MM.1S (cell line): Measurements from ENCODE around the gene IGIP.

Experiments
- DNase-seq: peaks from one replicate; pipeline ENCODE4 v3.0.0-alpha.2; 2015
- H2AFZ ChIP-seq: fragments of 300-600 bp; sonication (generic); 2 replicates; pipeline ENCODE4 v1.6.0; 2016; ENCODE audit warnings: antibody characterized with exemption, low read length
- H3F3A ChIP-seq: fragments of 300-600 bp; sonication (generic); 2 replicates; pipeline ENCODE4 v1.6.1; 2016; ENCODE audit warnings: mild to moderate bottlenecking, antibody characterized with exemption, low read length, moderate library complexity, mixed read lengths; ENCODE audit not compliant: insufficient read depth
- H3K27ac ChIP-seq: fragments of 300-600 bp; sonication (generic); 2 replicates; pipeline ENCODE4 v1.5.1; 2016; ENCODE audit warnings: mild to moderate bottlenecking, low read length
- H3K27me3 ChIP-seq: fragments of 300-600 bp; sonication (generic); replicated peaks from 2 replicates; pipeline ENCODE4 v1.6.0; 2016; ENCODE audit warnings: low read length; ENCODE audit not compliant: insufficient read depth
- H3K36me3 ChIP-seq: fragments of 300-600 bp; sonication (generic); replicated peaks from 2 replicates; pipeline ENCODE4 v1.6.1; 2016; ENCODE audit warnings: mild to moderate bottlenecking, low read length, mixed read lengths; ENCODE audit not compliant: insufficient read depth
- H3K4me1 ChIP-seq: fragments of 300-600 bp; sonication (generic); 2 replicates; pipeline ENCODE4 v1.6.1; 2016; ENCODE audit warnings: low read length, mixed read lengths
- H3K4me2 ChIP-seq: fragments of 300-600 bp; sonication (generic); 2 replicates; pipeline ENCODE4 v1.6.0; 2016; ENCODE audit warnings: low read depth, low read length
- H3K4me3 ChIP-seq: fragments of 300-600 bp; sonication (generic); 2 replicates; pipeline ENCODE4 v1.5.1; 2016; ENCODE audit warnings: low read length, mixed read lengths
- H3K79me2 ChIP-seq: fragments of 300-600 bp; sonication (generic); 2 replicates; pipeline ENCODE4 v1.6.1; 2016; ENCODE audit warnings: mixed run types, low read length, mixed read lengths
- H3K9ac ChIP-seq: fragments of 300-600 bp; sonication (generic); 2 replicates; pipeline ENCODE4 v1.6.1; 2016; ENCODE audit warnings: low read length, mixed read lengths
- H3K9me2 ChIP-seq: fragments of 300-600 bp; sonication (generic); replicated peaks from 2 replicates; pipeline ENCODE4 v1.6.1; 2016; ENCODE audit warnings: mild to moderate bottlenecking, low read length, mixed read lengths; ENCODE audit not compliant: insufficient read depth
- H3K9me3 ChIP-seq: fragments of 300-600 bp; sonication (generic); replicated peaks from 2 replicates; pipeline ENCODE4 v1.6.1; 2016; ENCODE audit warnings: mild to moderate bottlenecking, low read length, mixed read lengths; ENCODE audit not compliant: insufficient read depth
- H4K20me1 ChIP-seq: fragments of 300-600 bp; sonication (generic); 2 replicates; pipeline ENCODE4 v1.6.1; 2016; ENCODE audit warnings: mild to moderate bottlenecking, low read length, moderate library complexity, mixed read lengths; ENCODE audit not compliant: insufficient read depth
- EZH2 ChIP-seq: fragments of 300-600 bp; sonication (generic); optimal IDR thresholded peaks from 2 replicates; pipeline ENCODE3; 2017; ENCODE audit warnings: low read depth, mild to moderate bottlenecking, antibody characterized with exemption, low read length, mixed read lengths
- EZH2phosphoT487 ChIP-seq: fragments of 300-600 bp; sonication (generic); IDR thresholded peaks from 2 replicates; pipeline ENCODE4 v1.6.1; 2018; ENCODE audit warnings: antibody characterized with exemption, low read length
- TF ChIP-seq, protein P1 (sequence below): fragments of 300-600 bp; sonication (generic); IDR thresholded peaks from 2 replicates; pipeline ENCODE4 v1.5.1; 2016; ENCODE audit warnings: antibody characterized with exemption, low read length, mixed read lengths

IGIP gene

GRCh38 chr5:140109018-140109758 is 16.5 kb upstream of the IGIP start:
- no peaks in the 10 kb centered on the region for H4K20me1 ChIP-seq
- no peak overlapping the region for H2AFZ ChIP-seq
- H3F3A ChIP-seq: peaks cover 14% of the 10 kb centered on the region
- H3K79me2 ChIP-seq: peaks cover 55% of the 10 kb centered on the region
- DNase-seq: no peak
- H3K27me3 ChIP-seq: no peaks in the 10 kb centered on the region
- peaks cover 11% of the 10 kb centered on the region for H3K4me1 ChIP-seq
- H3K9me2 ChIP-seq: no peaks in the 10 kb centered on the region
- no peak overlapping the region for H3K27ac ChIP-seq
- H3K9ac ChIP-seq: peak overlapping the region; percentile 87
- no peaks in the 10 kb centered on the region for H3K9me3 ChIP-seq
- peak overlapping the region; percentile 95 for H3K4me3 ChIP-seq
- no peak for TF ChIP-seq EZH2phosphoT487
- TF ChIP-seq EZH2: no peak
- TF ChIP-seq, protein P1, sequence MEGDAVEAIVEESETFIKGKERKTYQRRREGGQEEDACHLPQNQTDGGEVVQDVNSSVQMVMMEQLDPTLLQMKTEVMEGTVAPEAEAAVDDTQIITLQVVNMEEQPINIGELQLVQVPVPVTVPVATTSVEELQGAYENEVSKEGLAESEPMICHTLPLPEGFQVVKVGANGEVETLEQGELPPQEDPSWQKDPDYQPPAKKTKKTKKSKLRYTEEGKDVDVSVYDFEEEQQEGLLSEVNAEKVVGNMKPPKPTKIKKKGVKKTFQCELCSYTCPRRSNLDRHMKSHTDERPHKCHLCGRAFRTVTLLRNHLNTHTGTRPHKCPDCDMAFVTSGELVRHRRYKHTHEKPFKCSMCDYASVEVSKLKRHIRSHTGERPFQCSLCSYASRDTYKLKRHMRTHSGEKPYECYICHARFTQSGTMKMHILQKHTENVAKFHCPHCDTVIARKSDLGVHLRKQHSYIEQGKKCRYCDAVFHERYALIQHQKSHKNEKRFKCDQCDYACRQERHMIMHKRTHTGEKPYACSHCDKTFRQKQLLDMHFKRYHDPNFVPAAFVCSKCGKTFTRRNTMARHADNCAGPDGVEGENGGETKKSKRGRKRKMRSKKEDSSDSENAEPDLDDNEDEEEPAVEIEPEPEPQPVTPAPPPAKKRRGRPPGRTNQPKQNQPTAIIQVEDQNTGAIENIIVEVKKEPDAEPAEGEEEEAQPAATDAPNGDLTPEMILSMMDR: no peak
- no peaks in the 10 kb centered on the region for H3K36me3 ChIP-seq
- peak overlapping the region; percentile 96 for H3K4me2 ChIP-seq

- no peak overlapping the region for H2AFZ ChIP-seq
- TF ChIP-seq, protein P1: no peak
- no peak for TF ChIP-seq EZH2phosphoT487
- TF ChIP-seq EZH2: no peak
- H3K4me2 ChIP-seq: peak overlapping the region; percentile 96
- H3F3A ChIP-seq: peaks cover 19% of the 10 kb centered on the region
- no peak for DNase-seq
- no peak overlapping the region for H3K9ac ChIP-seq
- peaks cover 11% of the 10 kb centered on the region for H3K4me1 ChIP-seq
- peaks cover 62% of the 10 kb centered on the region for H3K79me2 ChIP-seq
- no peaks in the 10 kb centered on the region for H3K36me3 ChIP-seq
- H3K9me3 ChIP-seq: no peaks in the 10 kb centered on the region
- H3K9me2 ChIP-seq: no peaks in the 10 kb centered on the region
- no peak overlapping the region for H3K4me3 ChIP-seq
- H3K27me3 ChIP-seq: no peaks in the 10 kb centered on the region
- H4K20me1 ChIP-seq: no peaks in the 10 kb centered on the region
- H3K27ac ChIP-seq: no peak overlapping the region
Observed at GRCh38 chr5:140109759-140110645, 15.7 kb upstream of the IGIP start.

DNA sequence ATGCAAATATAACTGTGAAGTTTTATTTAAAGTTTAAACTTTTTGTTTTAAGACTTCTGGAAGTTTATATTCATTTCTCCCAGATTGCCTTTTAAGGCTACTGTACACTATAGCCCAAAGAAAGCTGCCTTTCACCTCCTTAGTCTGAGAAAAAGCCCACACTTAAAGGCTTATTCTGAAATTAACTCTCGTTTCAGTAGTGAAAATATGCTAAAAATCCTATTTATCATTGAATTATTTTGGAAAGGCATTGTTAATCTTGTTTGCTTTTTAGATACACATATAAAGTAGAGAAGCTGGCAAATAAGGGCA is 15.1 kb upstream of the IGIP start:
- Histone ChIP-seq H3K27ac (no peak overlapping the region), H3K79me2 (peaks cover 68% of the 10 kb centered on the region)

More for the DNA sequence above, 15.1 kb upstream of the IGIP start:
- Histone ChIP-seq H3K4me2 (no peak overlapping the region), H2AFZ (no peak overlapping the region), H3K9me2 (no peaks in the 10 kb centered on the region), H3K9ac (no peak overlapping the region), H3F3A (peaks cover 19% of the 10 kb centered on the region), H4K20me1 (no peaks in the 10 kb centered on the region), H3K9me3 (no peaks in the 10 kb centered on the region), H3K27me3 (no peaks in the 10 kb centered on the region), H3K4me1 (peaks cover 12% of the 10 kb centered on the region), H3K4me3 (no peak overlapping the region), H3K36me3 (no peaks in the 10 kb centered on the region)
- TF ChIP-seq EZH2phosphoT487 (no peak), EZH2 (no peak)
- TF ChIP-seq, protein P1: no peak
- DNase-seq: no peak
